ENCODE results near the gene MAML3.

GRCh38 chr4:139802931-139803330 is 351.1 kb downstream of the MAML3 start:
- TF ChIP-seq TAF1 (IDR thresholded peaks at IDR 0.05; ENCODE audit: low read depth): no peak
- TF ChIP-seq EP300 (IDR thresholded peaks at IDR 0.05; ENCODE audit: borderline replicate concordance): no peak
- TF ChIP-seq NFIC (IDR thresholded peaks at IDR 0.05): no peak
- TF ChIP-seq FOXM1 (IDR thresholded peaks at IDR 0.05; ENCODE audit: borderline replicate concordance, low read depth): no peak
- TF ChIP-seq EGR1 (IDR thresholded peaks at IDR 0.05): no peak
- TF ChIP-seq YY1 (IDR thresholded peaks at IDR 0.05; ENCODE audit: low read depth): no peak
- TF ChIP-seq REST (IDR thresholded peaks at IDR 0.05; ENCODE audit: low read depth): no peak
- TF ChIP-seq ZBTB7A (IDR thresholded peaks at IDR 0.05; ENCODE audit: low read depth): no peak
- TF ChIP-seq MAX (IDR thresholded peaks at IDR 0.05): no peak
- TF ChIP-seq TCF12 (IDR thresholded peaks at IDR 0.05; ENCODE audit: low read depth): no peak
- TF ChIP-seq CEBPB (IDR thresholded peaks at IDR 0.05): no peak
- no peak for TF ChIP-seq RAD21 (IDR thresholded peaks at IDR 0.05; ENCODE audit: low read depth)

Measured in Ishikawa (cell line).